ENCODE results near the gene WASF2. TPM values are rescaled to one million over a fixed set of nuclear protein-coding genes. Genes with fewer than 3 reads are reported as not detected.
"Not testable (repeated sequence)": the region's sequence is repeated elsewhere in the genome, so short reads cannot be mapped to it uniquely, and the experiment has no call there.

The WASF2 gene
- total and polyA plus RNA-seq, 2 of the 13 experiments (the other 11 are each of a cell fraction or from before 2014, with no cell fraction given): 10.4 to 27.7 TPM

DNA sequence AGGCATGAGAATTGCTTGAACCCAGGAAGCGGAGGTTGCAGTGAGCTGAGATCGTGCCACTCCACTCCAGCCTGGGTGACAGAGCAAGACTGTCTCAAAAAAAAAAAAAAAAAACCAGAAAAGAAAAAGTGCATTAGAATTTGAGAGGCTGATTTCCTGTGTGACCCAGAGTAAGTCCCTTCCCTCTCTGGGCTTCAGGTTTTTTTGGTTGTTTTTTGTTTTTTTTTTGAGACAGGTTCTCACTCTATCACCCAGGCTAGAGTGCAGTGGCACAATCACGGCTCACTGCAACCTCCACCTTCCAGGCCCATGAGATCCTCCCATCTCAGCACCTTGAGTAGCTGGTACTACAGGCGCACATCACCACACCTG, 48.3 kb upstream of the WASF2 start:
- CTCF ChIA-PET (ENCODE audit: low intra/inter-chr PET ratio, low total read pairs); BruUV-seq (replicated peaks); H3K36me3 ChIP-seq (replicated peaks in 1 of 2; ENCODE audit: control insufficient read depth in 1 of 2, insufficient read depth in 2 of 2, low read length in 2 of 2); POLR2A ChIA-PET; H3K9ac ChIP-seq (ENCODE audit: insufficient read depth, low read depth, low read length); H4K20me1 ChIP-seq (ENCODE audit: insufficient read depth, low read length); intact Hi-C loops (cut with micrococcal nuclease; ENCODE audit: unreplicated experiment); H3K4me3 ChIP-seq (replicated peaks in 1 of 3; ENCODE audit: insufficient read depth in 1 of 3, low read depth in 2 of 3, low read length in 3 of 3); in situ Hi-C loops (cut with HindIII; ENCODE audit: extremely low pct_ligation_motif_present, low pct_unique_long_range_greater_than_20kb); H3K27ac ChIP-seq (ENCODE audit: extremely low read length, insufficient read depth, low read length); ATAC-seq; FAIRE-seq; H3K79me2 ChIP-seq (ENCODE audit: insufficient read depth, low read length); H3K4me2 ChIP-seq (ENCODE audit: low read depth, low read length); H2AFZ ChIP-seq (ENCODE audit: low read length); DNase-seq (ENCODE audit: low spot score); H3K9me3 ChIP-seq (ENCODE audit: low read length); H3K27me3 ChIP-seq (ENCODE audit: control insufficient read depth in 1 of 2, insufficient read depth in 2 of 2, low read length in 2 of 2): not testable (repeated sequence)
- peaks cover 38% of the 10 kb centered on the region for H3K4me1 ChIP-seq (ENCODE audit: insufficient read depth, low read length)
- 97% methylated on average over 4 of the region's 4 CpGs for WGBS (ENCODE audit: low lambda C conversion rate)

- no peak overlapping the region for H3K27ac ChIP-seq (ENCODE audit: extremely low read length, insufficient read depth, low read length)
- no peak overlapping the region for H3K4me2 ChIP-seq (ENCODE audit: low read depth, low read length)
- no TSS peak for BruUV-seq (replicated peaks)
- ATAC-seq (no peak), DNase-seq (ENCODE audit: low spot score) (no peak), FAIRE-seq (no peak)
- no peaks in the 10 kb centered on the region for H3K9me3 ChIP-seq (ENCODE audit: low read length)
- in situ Hi-C loops (cut with HindIII; ENCODE audit: extremely low pct_ligation_motif_present, low pct_unique_long_range_greater_than_20kb): no loop called here
- H3K36me3 ChIP-seq (replicated peaks in 1 of 2; ENCODE audit: control insufficient read depth in 1 of 2, insufficient read depth in 2 of 2, low read length in 2 of 2): peaks cover 0 to 3% of the 10 kb centered on the region in 2 experiments; a peak in 2 of 5 replicates
- H3K4me1 ChIP-seq (ENCODE audit: insufficient read depth, low read length): peaks cover 22% of the 10 kb centered on the region
- no peak overlapping the region for H3K4me3 ChIP-seq (replicated peaks in 1 of 3; ENCODE audit: insufficient read depth in 1 of 3, low read depth in 2 of 3, low read length in 3 of 3)
- H4K20me1 ChIP-seq (ENCODE audit: insufficient read depth, low read length): no peaks in the 10 kb centered on the region
- intact Hi-C loops (cut with micrococcal nuclease; ENCODE audit: unreplicated experiment): no loop called here
- 94% methylated on average over 9 of the region's 11 CpGs for WGBS (ENCODE audit: low lambda C conversion rate)
- ChIA-PET CTCF (ENCODE audit: low intra/inter-chr PET ratio, low total read pairs) (no interaction called here), POLR2A (no interaction called here)
- H3K9ac ChIP-seq (ENCODE audit: insufficient read depth, low read depth, low read length): no peak overlapping the region
- H3K79me2 ChIP-seq (ENCODE audit: insufficient read depth, low read length): no peaks in the 10 kb centered on the region
- H2AFZ ChIP-seq (ENCODE audit: low read length): no peak overlapping the region
- TF ChIP-seq SMC3 (IDR thresholded peaks at IDR 0.05; ENCODE audit: low read length) (no peak), ZNF724P (CRISPR knock-in tag; IDR thresholded peaks at IDR 0.05; ENCODE audit: borderline replicate concordance) (no peak), EP300 (IDR thresholded peaks at IDR 0.05; ENCODE audit: low read depth in 2 of 2, low read length in 2 of 2) (no peak), EP300 (CRISPR knock-in tag; IDR thresholded peaks at IDR 0.05; ENCODE audit: borderline replicate concordance) (no peak), NCOA2 (CRISPR knock-in tag; IDR thresholded peaks at IDR 0.05) (no peak), SOX6 (IDR thresholded peaks at IDR 0.05) (no peak), SOX6 (CRISPR knock-in tag; IDR thresholded peaks at IDR 0.05) (no peak), SMAD9 (CRISPR knock-in tag; IDR thresholded peaks at IDR 0.05) (no peak), ZNF12 (CRISPR knock-in tag; IDR thresholded peaks at IDR 0.05) (no peak), ADNP (CRISPR knock-in tag; IDR thresholded peaks at IDR 0.05) (no peak), RBM39 (IDR thresholded peaks at IDR 0.05; ENCODE audit: low read depth, low read length, poor library complexity, severe bottlenecking) (no peak), ZSCAN5A (CRISPR knock-in tag; IDR thresholded peaks at IDR 0.05; ENCODE audit: borderline replicate concordance) (no peak), ZFP82 (CRISPR knock-in tag; IDR thresholded peaks at IDR 0.05; ENCODE audit: borderline replicate concordance) (no peak), IRF2 (CRISPR knock-in tag; IDR thresholded peaks at IDR 0.05) (no peak), PCBP1 (IDR thresholded peaks at IDR 0.05; ENCODE audit: borderline replicate concordance, low read depth, low read length) (no peak), CCAR2 (optimal IDR thresholded peaks at IDR 0.05; ENCODE audit: low read depth, low read length) (no peak)
- TF ChIP-seq, protein P1, sequence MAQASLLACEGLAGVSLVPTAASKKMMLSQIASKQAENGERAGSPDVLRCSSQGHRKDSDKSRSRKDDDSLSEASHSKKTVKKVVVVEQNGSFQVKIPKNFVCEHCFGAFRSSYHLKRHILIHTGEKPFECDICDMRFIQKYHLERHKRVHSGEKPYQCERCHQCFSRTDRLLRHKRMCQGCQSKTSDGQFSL (CRISPR knock-in tag; IDR thresholded peaks at IDR 0.05): no peak
- TF ChIP-seq, protein P2, sequence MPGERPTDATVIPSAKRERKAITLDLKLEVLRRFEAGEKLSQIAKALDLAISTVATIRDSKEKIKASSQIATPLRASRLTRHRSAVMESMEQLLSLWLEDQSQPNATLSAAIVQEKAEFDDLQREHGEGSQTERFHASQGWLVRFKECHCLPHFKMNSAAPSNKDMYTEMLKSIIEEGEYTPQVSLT (CRISPR knock-in tag; IDR thresholded peaks at IDR 0.05; ENCODE audit: borderline replicate concordance, low read depth): no peak
- no peaks in the 10 kb centered on the region for H3K27me3 ChIP-seq (ENCODE audit: control insufficient read depth in 1 of 2, insufficient read depth in 2 of 2, low read length in 2 of 2)
Observed at GRCh38 chr1:27536767-27537166, 46.8 kb upstream of the WASF2 start.
